ENCODE results near the gene CHST14. TPM values are rescaled to one million over a fixed set of nuclear protein-coding genes. Genes with fewer than 3 reads are reported as not detected.

The CHST14 gene
- polyA plus RNA-seq, 4 donors = 35.3 to 56.7 (median 38.2) TPM

GRCh38 chr15:40459391-40460015 is 11.3 kb upstream of the CHST14 start:
- DNase-seq (ENCODE audit: low read depth in 4 of 4, low spot score in 3 of 4) = no peak

- no peak for DNase-seq (ENCODE audit: low read depth in 4 of 4, low spot score in 3 of 4)
These were observed 10.4 kb upstream of the CHST14 start for GRCh38 chr15:40460404-40460803.

GRCh38 chr15:40461958-40462357 is 8.8 kb upstream of the CHST14 start:
- no peak for DNase-seq (ENCODE audit: low read depth in 4 of 4, low spot score in 3 of 4)

- DNase-seq (ENCODE audit: low read depth in 4 of 4, low spot score in 3 of 4) = no peak
These were observed 7.5 kb upstream of the CHST14 start for GRCh38 chr15:40463279-40463678.

GRCh38 chr15:40463886-40464545 is 6.8 kb upstream of the CHST14 start:
- no peak for DNase-seq (ENCODE audit: low read depth in 4 of 4, low spot score in 3 of 4)

GRCh38 chr15:40464595-40465185 is 6.1 kb upstream of the CHST14 start:
- no peak for DNase-seq (ENCODE audit: low read depth in 4 of 4, low spot score in 3 of 4)

- DNase-seq (ENCODE audit: low read depth in 4 of 4, low spot score in 3 of 4) = no peak
These were observed 4.8 kb upstream of the CHST14 start for GRCh38 chr15:40465939-40466338.

- DNase-seq (ENCODE audit: low read depth in 4 of 4, low spot score in 3 of 4) = no peak
These were observed 4.1 kb upstream of the CHST14 start for GRCh38 chr15:40466426-40467260.

GRCh38 chr15:40467261-40467615 is 3.5 kb upstream of the CHST14 start:
- DNase-seq (ENCODE audit: low read depth in 4 of 4, low spot score in 3 of 4) = no peak

- no peak for DNase-seq (ENCODE audit: low read depth in 4 of 4, low spot score in 3 of 4)
These were observed 1.9 kb upstream of the CHST14 start for GRCh38 chr15:40468898-40469331.

GRCh38 chr15:40469776-40470390 is 901 bp upstream of the CHST14 start:
- no peak for DNase-seq (ENCODE audit: low read depth in 4 of 4, low spot score in 3 of 4)

GRCh38 chr15:40471105-40471807 is 472 bp downstream of the CHST14 start:
- peak in 2 of 4 donors; percentile 3 to 14 for DNase-seq (ENCODE audit: low read depth in 4 of 4, low spot score in 3 of 4)

- peak in 3 of 4 donors; percentile 6 to 23 (median 12) for DNase-seq (ENCODE audit: low read depth in 4 of 4, low spot score in 3 of 4)
These were observed 995 bp downstream of the CHST14 start for GRCh38 chr15:40471808-40472150.

- peak in 1 of 4 donors; percentile 5 for DNase-seq (ENCODE audit: low read depth in 4 of 4, low spot score in 3 of 4)
These were observed 1.5 kb downstream of the CHST14 start for GRCh38 chr15:40472171-40472727.

- DNase-seq (ENCODE audit: low read depth in 4 of 4, low spot score in 3 of 4) = no peak
These were observed 3.8 kb downstream of the CHST14 start for GRCh38 chr15:40474581-40474980.

GRCh38 chr15:40477642-40478327 is 7.0 kb downstream of the CHST14 start:
- no peak for DNase-seq (ENCODE audit: low read depth in 4 of 4, low spot score in 3 of 4)

- no peak for DNase-seq (ENCODE audit: low read depth in 4 of 4, low spot score in 3 of 4)
These were observed 8.2 kb downstream of the CHST14 start for GRCh38 chr15:40479024-40479423.

GRCh38 chr15:40481341-40482074 is 10.7 kb downstream of the CHST14 start:
- DNase-seq (ENCODE audit: low read depth in 4 of 4, low spot score in 3 of 4) = no peak

- DNase-seq (ENCODE audit: low read depth in 4 of 4, low spot score in 3 of 4) = no peak
These were observed 13.1 kb downstream of the CHST14 start for GRCh38 chr15:40483919-40484318.

Measured in left renal pelvis (tissue), 4 donors.